ENCODE data around the gene BAHD1. TPM values are rescaled to one million over a fixed set of nuclear protein-coding genes. Genes with fewer than 3 reads are reported as not detected.

BAHD1 gene
- total and polyA plus RNA-seq, 2 experiments from 2014 or later, result 11.2 to 40.1 TPM

GRCh38 chr15:40463886-40464545 is 23.3 kb downstream of the BAHD1 start:
- Histone ChIP-seq H3K4me1 (ENCODE audit: insufficient read depth) (no peaks in the 10 kb centered on the region), H3K27me3 (ENCODE audit: insufficient read depth) (no peaks in the 10 kb centered on the region), H3F3A (replicated peaks; ENCODE audit: low read depth) (0 out of 2 replicates have a peak, but pooled peaks cover 5% of the 10 kb centered on the region), H3K9me2 (ENCODE audit: insufficient read depth) (no peaks in the 10 kb centered on the region), H3K27ac (ENCODE audit: low read depth) (no peak overlapping the region), H3K4me2 (no peak overlapping the region), H3K36me3 (ENCODE audit: insufficient read depth) (peaks cover 14% of the 10 kb centered on the region), H4K20me1 (replicated peaks; ENCODE audit: insufficient read depth) (peaks cover 28% of the 10 kb centered on the region), H2AFZ (no peak overlapping the region), H3K4me3 (no peak overlapping the region), H3K79me2 (replicated peaks; ENCODE audit: insufficient read depth) (peaks cover 20% of the 10 kb centered on the region)
- Mint-ChIP-seq H3K9me3 (no peaks in the 10 kb centered on the region), H3K4me3 (no peak overlapping the region), H3K36me3 (ENCODE audit: low read depth) (peaks cover 73% of the 10 kb centered on the region), H3K4me1 (0 out of 3 replicates have a peak, but pooled peaks cover under 1% of the 10 kb centered on the region), H3K27me3 (ENCODE audit: insufficient read depth, low read depth, poor library complexity) (peaks cover 4% of the 10 kb centered on the region), H3K27ac (no peak overlapping the region)
- ATAC-seq (no peak), DNase-seq (ENCODE audit: low spot score) (no peak)
- TF ChIP-seq JUNB (IDR thresholded peaks at IDR 0.05; ENCODE audit: unreplicated experiment), result no peak
- no peak for TF ChIP-seq EZH2phosphoT487 (IDR thresholded peaks at IDR 0.05; ENCODE audit: unreplicated experiment)

GRCh38 chr15:40464595-40465185 is 23.9 kb downstream of the BAHD1 start:
- H3K27ac ChIP-seq (ENCODE audit: low read depth), result no peak overlapping the region
- H3K4me2 ChIP-seq, result no peak overlapping the region
- peaks cover 14% of the 10 kb centered on the region for H3K36me3 ChIP-seq (ENCODE audit: insufficient read depth)
- DNase-seq (ENCODE audit: low spot score), result no peak
- peaks cover 70% of the 10 kb centered on the region for H3K36me3 Mint-ChIP-seq (ENCODE audit: low read depth)
- H3K9me2 ChIP-seq (ENCODE audit: insufficient read depth), result no peaks in the 10 kb centered on the region
- no peaks in the 10 kb centered on the region for H3K9me3 Mint-ChIP-seq
- no peak overlapping the region for H3K27ac Mint-ChIP-seq
- peaks cover 12% of the 10 kb centered on the region for H3F3A ChIP-seq (replicated peaks; ENCODE audit: low read depth)
- peaks cover 4% of the 10 kb centered on the region for H3K27me3 Mint-ChIP-seq (ENCODE audit: insufficient read depth, low read depth, poor library complexity)
- H3K79me2 ChIP-seq (replicated peaks; ENCODE audit: insufficient read depth), result peaks cover 18% of the 10 kb centered on the region
- no peak overlapping the region for H3K4me3 ChIP-seq
- H3K4me3 Mint-ChIP-seq, result no peak overlapping the region
- peaks cover under 1% of the 10 kb centered on the region; the same call in 1 of the 2 replicates for H3K4me1 ChIP-seq (ENCODE audit: insufficient read depth)
- H3K27me3 ChIP-seq (ENCODE audit: insufficient read depth), result no peaks in the 10 kb centered on the region
- no peak for ATAC-seq
- H3K4me1 Mint-ChIP-seq, result peaks cover 6% of the 10 kb centered on the region
- peaks cover 27% of the 10 kb centered on the region for H4K20me1 ChIP-seq (replicated peaks; ENCODE audit: insufficient read depth)
- H2AFZ ChIP-seq, result no peak overlapping the region
- TF ChIP-seq STAT1 (IDR thresholded peaks at IDR 0.05; ENCODE audit: unreplicated experiment), result no peak
- no peak for TF ChIP-seq ZNF114 (CRISPR knock-in tag; IDR thresholded peaks at IDR 0.05)
- no peak for TF ChIP-seq EZH2 (IDR thresholded peaks at IDR 0.05; ENCODE audit: low read depth, unreplicated experiment)
- TF ChIP-seq EZH2phosphoT487 (IDR thresholded peaks at IDR 0.05; ENCODE audit: unreplicated experiment), result no peak
- no peak for TF ChIP-seq ETS1 (IDR thresholded peaks at IDR 0.05)
- TF ChIP-seq REST (IDR thresholded peaks at IDR 0.05; ENCODE audit: unreplicated experiment), result no peak
- no peak for TF ChIP-seq CREB1 (CRISPR knock-in tag; IDR thresholded peaks at IDR 0.05; ENCODE audit: low read depth)
- TF ChIP-seq ZNF462 (CRISPR knock-in tag; IDR thresholded peaks at IDR 0.05), result no peak
- TF ChIP-seq POLR2AphosphoS5 (IDR thresholded peaks at IDR 0.05; ENCODE audit: low read depth), result no peak

Measured in GM23338 (cell line).